Heart left ventricle (tissue), 13 donors: ENCODE measurements around the gene PGGHG.
A peak's percentile ranks its signal among the peaks of the same experiment; 100 is the strongest.

Source experiments
- CTCF ChIP-seq, 12 donors: fragments of 200-600 bp; sonication (generic) in 4 of 12; IDR thresholded peaks; one replicate each; pipeline versions ENCODE4 v1.5.0 to v1.8.0; 2018 to 2022; ENCODE audit warnings: antibody characterized with exemption in 12 of 12, mild to moderate bottlenecking in 5 of 12
- POLR2A ChIP-seq, 2 donors: fragments of 450-650 bp; IDR thresholded peaks; one replicate each; pipeline ENCODE4 v1.6.1; 2017; ENCODE audit warnings: antibody characterized with exemption in 2 of 2, mild to moderate bottlenecking in 2 of 2, moderate library complexity in 2 of 2
- donor health status: ischemic (EF 13 %, LVEDD 7.1; RV severe dilation, severe dysfunction).
- donor health status: DM: no; HTN: yes; CAD: no.
- donor health status: DM: no; HTN: no; CAD: no.
- donor health status: ischemic (EF 25% LVEDD 6.9; RV normal size, moderate dysfunction).
- donor health status: ischemic (EF 25% LVEDD 5.7; RV mildly dilated, moderate dysfunction).
- donor health status: ischemic (EF 35%, LVEDD 5.7; RV mildly dilated, moderate dysfunction).
- donor health status: nonischemic (EF 11% LVEDD 7.7; RV severe dilation, severe dysfunction).
- donor health status: DM: yes; HTN: yes; CAD: no.
- donor health status: PGD.
- donor health status: ischemic (EF 29% LVEDD 5.4; RV normal size, mild dysfunction).
- donor health status: nonischemic (EF 23%, LVEDD 6.1; RV moderate dilation, normal function).

GRCh38 chr11:312092-312816 lies 23.3 kb downstream of the PGGHG start:
- TF ChIP-seq CTCF (IDR thresholded peaks at IDR 0.05) (no peak), POLR2A (IDR thresholded peaks at IDR 0.05) (peak in 1 of 2 donors; percentile 57)
